GM18873 (cell line): ENCODE data around the gene GPR84.
"Not testable (repeated sequence)": the region's sequence is repeated elsewhere in the genome, so short reads cannot be mapped to it uniquely, and the experiment has no call there.

Experiments
- ATAC-seq: cut with Tn5 transposase; IDR thresholded peaks from one replicate; pipeline ENCODE4 v1.9.1; 2021; ENCODE audit warnings: mild to moderate bottlenecking, moderate library complexity, moderate number of reproducible peaks; ENCODE audit not compliant: unreplicated experiment, low FRiP score

The GPR84 gene

GRCh38 chr12:54357506-54358190, 6.6 kb downstream of the GPR84 start:
- ATAC-seq, result no peak

GRCh38 chr12:54356951-54357356, 7.3 kb downstream of the GPR84 start:
- no peak for ATAC-seq

GRCh38 chr12:54356228-54356627, 8.1 kb downstream of the GPR84 start:
- no peak for ATAC-seq

- no peak for ATAC-seq
Observed at GRCh38 chr12:54355104-54355815, 9.0 kb downstream of the GPR84 start.

GRCh38 chr12:54354271-54354670, 10.0 kb downstream of the GPR84 start:
- ATAC-seq, result not testable (repeated sequence)

GRCh38 chr12:54352891-54353874, 11.1 kb downstream of the GPR84 start:
- ATAC-seq, result no peak

- no peak for ATAC-seq
Observed at GRCh38 chr12:54352022-54352531, 12.2 kb downstream of the GPR84 start.

- ATAC-seq, result no peak
Observed at GRCh38 chr12:54351341-54351740, 12.9 kb downstream of the GPR84 start.

GRCh38 chr12:54350743-54351142, 13.5 kb downstream of the GPR84 start:
- no peak for ATAC-seq

GRCh38 chr12:54349679-54350078, 14.6 kb downstream of the GPR84 start:
- ATAC-seq, result no peak

- ATAC-seq, result no peak
Observed at GRCh38 chr12:54349036-54349435, 15.2 kb downstream of the GPR84 start.

GRCh38 chr12:54341378-54342300, 22.6 kb downstream of the GPR84 start:
- no peak for ATAC-seq

GRCh38 chr12:54340846-54341245, 23.4 kb downstream of the GPR84 start:
- ATAC-seq, result no peak

- no peak for ATAC-seq
Observed at GRCh38 chr12:54338698-54339296, 25.5 kb downstream of the GPR84 start.

- no peak for ATAC-seq
Observed at GRCh38 chr12:54337854-54338650, 26.2 kb downstream of the GPR84 start.

- no peak for ATAC-seq
Observed at GRCh38 chr12:54337280-54337842, 26.9 kb downstream of the GPR84 start.

GRCh38 chr12:54333420-54334034, 30.8 kb downstream of the GPR84 start:
- no peak for ATAC-seq

- ATAC-seq, result no peak
Observed at GRCh38 chr12:54331461-54331860, 32.8 kb downstream of the GPR84 start.
